Measurements from ENCODE around the gene CNNM1.

Gene CNNM1

DNA sequence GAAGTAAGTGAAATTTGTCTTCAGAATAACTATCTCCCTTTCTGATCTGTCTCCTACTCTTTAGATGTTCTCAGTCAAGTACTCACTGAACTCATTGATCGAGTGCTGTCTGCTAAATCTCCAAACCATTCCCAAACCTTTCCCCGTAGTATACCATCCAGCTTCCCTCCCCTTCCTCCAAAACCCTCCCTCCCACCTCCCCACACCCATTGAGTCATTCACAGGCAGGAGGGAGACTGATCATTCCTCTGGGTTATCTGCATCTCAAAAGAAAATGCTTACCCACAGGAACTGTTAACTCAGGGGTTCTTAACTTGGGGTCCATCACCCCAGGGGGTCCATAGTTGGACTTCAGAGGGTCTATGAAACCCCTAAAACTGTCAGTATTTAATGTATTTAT, 63.9 kb downstream of the CNNM1 start:
- TF ChIP-seq, protein P1, sequence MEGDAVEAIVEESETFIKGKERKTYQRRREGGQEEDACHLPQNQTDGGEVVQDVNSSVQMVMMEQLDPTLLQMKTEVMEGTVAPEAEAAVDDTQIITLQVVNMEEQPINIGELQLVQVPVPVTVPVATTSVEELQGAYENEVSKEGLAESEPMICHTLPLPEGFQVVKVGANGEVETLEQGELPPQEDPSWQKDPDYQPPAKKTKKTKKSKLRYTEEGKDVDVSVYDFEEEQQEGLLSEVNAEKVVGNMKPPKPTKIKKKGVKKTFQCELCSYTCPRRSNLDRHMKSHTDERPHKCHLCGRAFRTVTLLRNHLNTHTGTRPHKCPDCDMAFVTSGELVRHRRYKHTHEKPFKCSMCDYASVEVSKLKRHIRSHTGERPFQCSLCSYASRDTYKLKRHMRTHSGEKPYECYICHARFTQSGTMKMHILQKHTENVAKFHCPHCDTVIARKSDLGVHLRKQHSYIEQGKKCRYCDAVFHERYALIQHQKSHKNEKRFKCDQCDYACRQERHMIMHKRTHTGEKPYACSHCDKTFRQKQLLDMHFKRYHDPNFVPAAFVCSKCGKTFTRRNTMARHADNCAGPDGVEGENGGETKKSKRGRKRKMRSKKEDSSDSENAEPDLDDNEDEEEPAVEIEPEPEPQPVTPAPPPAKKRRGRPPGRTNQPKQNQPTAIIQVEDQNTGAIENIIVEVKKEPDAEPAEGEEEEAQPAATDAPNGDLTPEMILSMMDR (IDR thresholded peaks at IDR 0.05), result no peak

GRCh38 chr10:99393683-99394082, 64.5 kb downstream of the CNNM1 start:
- TF ChIP-seq, protein P1 (IDR thresholded peaks at IDR 0.05), result no peak

GRCh38 chr10:99394256-99394655, 65.1 kb downstream of the CNNM1 start:
- TF ChIP-seq, protein P1 (IDR thresholded peaks at IDR 0.05), result no peak

DNA sequence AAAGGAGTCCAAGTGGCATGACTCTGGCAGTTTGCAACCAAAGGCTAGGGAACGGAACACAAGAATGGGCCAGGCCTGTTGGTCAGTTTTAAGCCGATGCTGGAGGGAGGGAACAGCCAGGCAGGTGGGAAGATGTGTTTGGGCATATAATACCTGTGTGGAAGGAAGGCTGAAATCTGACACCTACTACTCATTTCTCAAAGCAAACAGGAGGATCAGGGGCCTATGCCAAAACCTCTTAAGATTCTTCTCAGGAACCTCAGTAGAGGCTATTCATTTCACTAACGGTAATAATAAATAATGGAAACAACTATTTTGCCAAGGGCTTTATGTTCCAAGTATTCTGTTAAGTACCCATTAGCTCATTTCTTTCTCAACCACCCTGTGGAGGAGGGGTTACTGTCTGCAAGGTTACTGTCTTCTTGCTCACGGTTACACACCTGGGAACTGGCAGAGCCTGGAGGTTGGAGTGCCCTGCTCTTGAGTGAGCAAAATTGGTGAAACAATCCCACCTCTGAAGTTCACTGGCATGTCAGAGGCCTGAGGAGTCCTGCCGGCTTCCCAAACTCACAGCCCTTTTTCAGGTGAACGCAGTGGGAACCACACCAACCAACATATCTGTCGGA, 65.7 kb downstream of the CNNM1 start:
- TF ChIP-seq, protein P1 (IDR thresholded peaks at IDR 0.05), result no peak

DNA sequence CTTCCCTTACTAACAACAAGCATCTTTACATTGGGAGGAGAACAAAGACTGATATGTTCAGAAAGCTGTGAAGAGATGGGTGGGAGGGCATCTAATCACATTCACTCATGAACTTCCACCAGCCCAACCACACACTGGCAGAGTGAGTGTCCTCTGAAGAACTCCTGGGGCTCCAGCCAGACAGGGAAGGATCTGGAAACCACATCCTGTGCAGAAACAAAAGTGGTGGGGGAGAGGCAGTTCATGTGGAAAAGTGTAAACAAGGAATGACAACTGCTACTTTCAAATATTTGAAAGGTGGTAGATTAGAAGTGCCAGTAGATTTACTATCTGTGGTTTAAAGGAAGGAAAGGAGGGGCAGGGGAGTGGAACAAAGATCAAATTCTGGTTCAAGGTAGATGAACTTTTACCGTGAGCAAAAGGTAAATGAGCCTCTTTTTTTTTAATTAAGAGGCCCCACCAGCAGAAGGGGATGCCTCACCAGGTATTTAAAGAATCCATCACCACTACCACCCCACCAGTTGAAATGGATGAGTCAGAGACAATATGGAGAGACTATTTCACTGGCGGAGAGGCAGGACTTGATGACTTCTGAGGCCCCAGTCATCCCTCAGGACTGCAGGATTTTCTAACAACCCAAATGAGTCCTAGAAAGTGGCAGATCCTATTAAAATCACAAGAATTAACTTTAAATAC, 66.7 kb downstream of the CNNM1 start:
- TF ChIP-seq, protein P1 (IDR thresholded peaks at IDR 0.05), result no peak

DNA sequence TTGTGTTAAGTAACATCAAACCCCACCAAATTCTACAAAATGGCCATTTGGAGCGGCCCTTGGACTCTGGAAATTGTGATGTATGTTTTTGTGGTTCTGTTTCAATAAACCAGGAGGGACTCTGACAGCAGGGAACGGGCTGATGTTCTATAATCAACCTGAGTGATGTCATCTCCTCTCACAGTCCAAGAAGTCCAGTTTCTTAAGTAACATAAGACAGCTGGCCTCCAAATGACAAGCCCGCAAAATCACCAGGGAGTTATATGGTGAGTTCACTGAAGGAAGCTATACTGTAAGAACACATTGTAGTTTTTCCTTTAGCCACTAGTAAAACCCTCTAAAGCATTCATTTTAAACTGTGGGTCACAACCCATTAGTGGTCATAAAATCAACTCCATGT, 67.3 kb downstream of the CNNM1 start:
- TF ChIP-seq, protein P1 (IDR thresholded peaks at IDR 0.05), result no peak

DNA sequence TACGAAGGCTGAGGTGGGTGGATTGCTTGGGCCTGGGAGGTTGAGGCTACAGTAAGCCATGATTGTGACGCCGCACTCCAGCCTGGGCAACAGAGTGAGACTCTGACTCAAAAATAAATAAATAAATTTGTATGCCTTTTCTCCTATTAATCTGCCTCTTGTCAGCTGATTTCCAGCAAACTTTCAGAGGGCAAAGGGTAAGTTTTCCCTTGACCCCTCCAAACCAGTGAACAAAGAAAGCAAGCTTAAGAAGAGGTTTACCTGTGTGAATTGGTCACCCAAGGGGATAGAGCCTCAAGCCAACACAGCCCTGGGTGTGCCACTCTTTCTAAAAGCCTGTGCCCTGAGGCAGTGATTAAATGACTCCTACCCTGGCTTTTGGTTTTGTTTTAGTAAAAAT, 70.5 kb downstream of the CNNM1 start:
- TF ChIP-seq, protein P1 (IDR thresholded peaks at IDR 0.05), result no peak

Data from LNCAP (cell line).